Measurements from ENCODE around the gene IGFL3. TPM values are rescaled to one million over a fixed set of nuclear protein-coding genes. Genes with fewer than 3 reads are reported as not detected.
"Not testable (repeated sequence)": the region's sequence is repeated elsewhere in the genome, so short reads cannot be mapped to it uniquely, and the experiment has no call there.

The IGFL3 gene
- total and polyA plus RNA-seq, 3 experiments from 2014 or later, result not detected

DNA sequence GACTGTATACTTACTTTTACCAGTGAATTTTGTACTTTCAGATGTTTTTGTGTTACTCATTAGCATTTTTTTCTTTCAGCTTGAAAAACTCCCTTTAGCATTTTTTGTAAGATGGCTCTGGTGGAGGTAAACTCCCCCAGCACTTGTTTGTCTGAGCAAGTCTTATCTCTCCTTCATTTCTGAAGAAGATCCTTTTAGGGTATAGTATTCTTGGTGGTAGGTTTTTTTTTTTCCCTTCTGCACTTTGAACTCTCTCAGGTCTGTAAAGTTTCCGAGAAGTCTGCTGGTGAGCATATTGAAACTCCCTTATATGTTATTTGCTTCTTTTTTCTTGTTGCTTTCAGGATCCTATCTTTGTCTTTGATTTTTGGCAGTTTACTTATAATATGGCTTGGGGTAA, 35.1 kb downstream of the IGFL3 start:
- CTCF ChIA-PET, result no interaction called here

DNA sequence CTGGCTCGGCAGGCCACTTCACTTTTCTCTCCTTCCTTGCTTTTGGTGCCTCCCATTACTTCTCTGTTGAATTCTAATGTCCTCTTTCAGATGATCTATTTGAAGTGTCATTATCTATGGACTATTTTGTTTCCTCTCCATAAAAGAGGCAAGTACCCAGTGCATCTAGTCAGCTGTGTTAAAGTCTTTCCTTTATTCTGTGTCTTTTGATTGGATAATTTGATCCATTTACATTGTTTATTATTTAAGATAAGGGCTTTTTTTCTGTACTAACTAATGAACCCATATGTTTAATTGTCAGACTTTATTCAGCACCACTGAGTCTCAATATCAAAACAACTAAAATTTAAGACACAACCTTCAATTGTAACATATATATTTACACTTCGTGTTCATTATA, 36.4 kb downstream of the IGFL3 start:
- Mint-ChIP-seq H3K36me3 (peaks cover 0 to 17% (median 0%) of the 10 kb centered on the region in 3 donors), H3K9me3 (peaks cover 32 to 51% (median 46%) of the 10 kb centered on the region in 5 donors), H3K4me1 (no peaks in the 10 kb centered on the region), H3K4me3 (no peak overlapping the region), H3K27me3 (peaks cover 25 to 53% of the 10 kb centered on the region in 2 donors), H3K27ac (no peak overlapping the region)
- Histone ChIP-seq H3K27ac (ENCODE audit: low read depth, low read length) (no peak overlapping the region), H3K4me1 (ENCODE audit: insufficient read depth, low read length) (no peaks in the 10 kb centered on the region), H3K9me3 (ENCODE audit: low read length) (peaks cover 11% of the 10 kb centered on the region), H3K4me3 (ENCODE audit: low read length) (no peak overlapping the region), H3K36me3 (ENCODE audit: insufficient read depth, low read length) (no peaks in the 10 kb centered on the region), H3K27me3 (ENCODE audit: insufficient read depth, low read length, poor library complexity, severe bottlenecking) (no peaks in the 10 kb centered on the region)
- ChIA-PET POLR2A (no interaction called here), CTCF (no interaction called here)
- no peak for DNase-seq

More for the DNA sequence above, 35.1 kb downstream of the IGFL3 start:
- Histone ChIP-seq H3K4me1 (ENCODE audit: insufficient read depth, low read length) (no peaks in the 10 kb centered on the region), H3K36me3 (ENCODE audit: insufficient read depth, low read length) (no peaks in the 10 kb centered on the region), H3K9me3 (ENCODE audit: low read length) (peaks cover 11% of the 10 kb centered on the region), H3K4me3 (ENCODE audit: low read length) (no peak overlapping the region), H3K27ac (ENCODE audit: low read depth, low read length) (no peak overlapping the region), H3K27me3 (ENCODE audit: insufficient read depth, low read length, poor library complexity, severe bottlenecking) (no peaks in the 10 kb centered on the region)
- Mint-ChIP-seq H3K27ac (no peak overlapping the region), H3K36me3 (peaks cover 0 to 17% (median 0%) of the 10 kb centered on the region in 3 donors), H3K4me3 (no peak overlapping the region), H3K9me3 (peaks cover 31 to 48% (median 44%) of the 10 kb centered on the region in 5 donors), H3K27me3 (peaks cover 29 to 44% of the 10 kb centered on the region in 2 donors), H3K4me1 (no peaks in the 10 kb centered on the region)
- no peak for DNase-seq
- POLR2A ChIA-PET, result no interaction called here

DNA sequence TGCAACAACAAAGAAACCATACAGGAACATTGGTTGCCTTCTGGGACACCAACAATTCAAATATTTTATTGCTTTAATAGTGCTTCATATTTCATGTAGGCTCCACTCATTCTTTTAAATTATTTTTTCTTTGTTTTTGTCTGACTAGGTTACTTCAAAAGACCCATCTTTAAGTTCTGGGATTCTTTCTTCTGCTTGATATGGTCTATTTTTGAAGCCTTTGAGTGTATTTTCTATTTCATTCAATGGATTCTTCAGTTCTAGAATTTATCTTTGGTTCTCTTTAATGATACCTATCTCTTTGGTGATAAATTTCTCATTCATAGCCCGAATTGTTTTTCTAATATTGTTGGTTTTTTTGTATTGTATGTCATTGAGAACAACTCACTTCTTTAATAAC, 38.6 kb downstream of the IGFL3 start:
- H3K4me1 Mint-ChIP-seq, result no peaks in the 10 kb centered on the region
- no peaks in the 10 kb centered on the region for H3K4me1 ChIP-seq (ENCODE audit: insufficient read depth, low read length)
- peaks cover 39 to 71% of the 10 kb centered on the region in 2 donors for H3K27me3 Mint-ChIP-seq
- no peak overlapping the region for H3K27ac ChIP-seq (ENCODE audit: low read depth, low read length)
- no peak overlapping the region for H3K4me3 ChIP-seq (ENCODE audit: low read length)
- peaks cover 4% of the 10 kb centered on the region for H3K27me3 ChIP-seq (ENCODE audit: insufficient read depth, low read length, poor library complexity, severe bottlenecking)
- no peak overlapping the region for H3K4me3 Mint-ChIP-seq
- H3K27ac Mint-ChIP-seq, result no peak overlapping the region
- DNase-seq, result no peak
- peaks cover 32 to 51% (median 45%) of the 10 kb centered on the region in 5 donors for H3K9me3 Mint-ChIP-seq
- H3K36me3 Mint-ChIP-seq, result peaks cover 0 to 17% (median 0%) of the 10 kb centered on the region in 3 donors
- ChIA-PET POLR2A (no interaction called here), CTCF (no interaction called here)
- H3K36me3 ChIP-seq (ENCODE audit: insufficient read depth, low read length), result no peaks in the 10 kb centered on the region
- peaks cover 11% of the 10 kb centered on the region for H3K9me3 ChIP-seq (ENCODE audit: low read length)

DNA sequence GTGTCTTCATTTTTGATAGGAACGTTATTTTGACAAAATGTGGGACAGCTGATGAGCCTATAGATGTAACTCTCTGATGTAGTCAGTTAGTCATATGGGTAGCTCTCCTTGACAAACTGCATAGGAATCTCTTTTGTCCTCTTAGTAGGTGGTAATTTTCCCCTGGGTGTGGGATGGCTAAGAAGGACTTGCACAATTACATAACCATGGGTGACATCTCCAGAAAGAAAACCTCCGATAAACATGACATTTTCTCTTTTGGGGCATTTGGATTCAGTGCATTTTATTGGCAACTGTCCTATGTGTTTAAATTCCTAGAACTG, 41.8 kb downstream of the IGFL3 start:
- no peak overlapping the region for H3K27ac ChIP-seq (ENCODE audit: low read depth, low read length)
- H3K27me3 Mint-ChIP-seq, result peaks cover 46 to 77% of the 10 kb centered on the region in 2 donors
- CTCF ChIA-PET, result interaction anchor here (0.7 to 1.5 kb wide), 2 partner anchors 15 to 182 kb away, joined by 3 read pairs; no protein-coding TSS in a partner anchor
- no peak overlapping the region for H3K4me3 ChIP-seq (ENCODE audit: low read length)
- H3K36me3 Mint-ChIP-seq, result peaks cover 0 to 11% (median 0%) of the 10 kb centered on the region in 3 donors
- POLR2A ChIA-PET, result no interaction called here
- H3K9me3 Mint-ChIP-seq, result peaks cover 18 to 31% (median 28%) of the 10 kb centered on the region in 5 donors
- H3K4me1 Mint-ChIP-seq, result peaks cover 0 to 4% (median 0%) of the 10 kb centered on the region in 3 donors
- H3K4me1 ChIP-seq (ENCODE audit: insufficient read depth, low read length), result no peaks in the 10 kb centered on the region
- H3K36me3 ChIP-seq (ENCODE audit: insufficient read depth, low read length), result no peaks in the 10 kb centered on the region
- H3K27me3 ChIP-seq (ENCODE audit: insufficient read depth, low read length, poor library complexity, severe bottlenecking), result peaks cover 18% of the 10 kb centered on the region
- no peak for DNase-seq
- peaks cover 11% of the 10 kb centered on the region for H3K9me3 ChIP-seq (ENCODE audit: low read length)
- H3K27ac Mint-ChIP-seq, result no peak overlapping the region
- no peak overlapping the region for H3K4me3 Mint-ChIP-seq

DNA sequence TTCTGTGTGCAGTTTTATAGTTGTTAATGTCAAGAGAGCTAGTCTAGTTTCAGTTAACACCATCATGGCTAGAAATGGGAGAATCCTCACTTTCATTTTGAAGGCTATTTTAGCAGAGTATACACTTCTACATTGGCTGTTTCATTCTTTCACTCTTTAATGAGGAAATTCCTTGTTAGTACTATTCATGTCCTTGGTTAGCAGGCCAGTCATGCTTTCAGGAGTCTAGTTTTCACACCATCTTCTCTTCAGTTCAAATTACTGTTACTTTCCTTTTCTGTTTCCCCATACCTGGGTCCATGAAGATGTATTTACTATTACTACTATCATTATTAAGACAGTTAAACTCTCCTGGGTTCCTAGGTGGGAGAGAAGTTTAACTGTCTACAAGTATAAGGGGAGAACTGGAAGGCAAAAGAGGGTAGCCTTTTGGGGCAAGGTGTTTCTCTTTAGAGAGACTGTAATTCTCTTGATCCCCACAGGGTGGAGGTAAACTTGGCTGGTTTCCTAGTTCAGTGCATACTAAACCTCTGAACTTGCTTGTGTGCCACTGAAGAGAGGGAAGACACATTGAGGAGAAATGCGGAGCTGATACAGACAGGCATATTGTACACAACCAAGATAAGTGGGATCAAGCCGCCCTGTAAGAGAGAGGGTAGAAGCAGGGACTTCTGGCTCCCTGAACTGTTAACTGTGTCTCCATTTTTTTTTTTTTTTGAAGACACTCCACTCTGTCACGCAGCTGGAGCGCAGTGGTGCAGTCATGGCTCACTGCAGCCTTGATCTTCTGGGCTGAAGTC, 42.4 kb downstream of the IGFL3 start:
- no peak overlapping the region for H3K4me3 ChIP-seq (ENCODE audit: low read length)
- peaks cover 11% of the 10 kb centered on the region for H3K9me3 ChIP-seq (ENCODE audit: low read length)
- Mint-ChIP-seq H3K36me3 (peaks cover 0 to 11% (median 0%) of the 10 kb centered on the region in 3 donors), H3K27ac (no peak overlapping the region), H3K4me1 (peaks cover 0 to 6% (median 3%) of the 10 kb centered on the region in 3 donors), H3K4me3 (no peak overlapping the region), H3K9me3 (peaks cover 18 to 31% (median 28%) of the 10 kb centered on the region in 5 donors), H3K27me3 (peaks cover 47 to 82% of the 10 kb centered on the region in 2 donors)
- H3K27ac ChIP-seq (ENCODE audit: low read depth, low read length), result no peak overlapping the region
- peaks cover 23% of the 10 kb centered on the region for H3K27me3 ChIP-seq (ENCODE audit: insufficient read depth, low read length, poor library complexity, severe bottlenecking)
- ChIA-PET CTCF (interaction anchor here (0.7 to 1.5 kb wide), 2 partner anchors 15 to 183 kb away, joined by 3 read pairs; no protein-coding TSS in a partner anchor), POLR2A (no interaction called here)
- H3K4me1 ChIP-seq (ENCODE audit: insufficient read depth, low read length), result no peaks in the 10 kb centered on the region
- DNase-seq, result no peak
- no peaks in the 10 kb centered on the region for H3K36me3 ChIP-seq (ENCODE audit: insufficient read depth, low read length)

DNA sequence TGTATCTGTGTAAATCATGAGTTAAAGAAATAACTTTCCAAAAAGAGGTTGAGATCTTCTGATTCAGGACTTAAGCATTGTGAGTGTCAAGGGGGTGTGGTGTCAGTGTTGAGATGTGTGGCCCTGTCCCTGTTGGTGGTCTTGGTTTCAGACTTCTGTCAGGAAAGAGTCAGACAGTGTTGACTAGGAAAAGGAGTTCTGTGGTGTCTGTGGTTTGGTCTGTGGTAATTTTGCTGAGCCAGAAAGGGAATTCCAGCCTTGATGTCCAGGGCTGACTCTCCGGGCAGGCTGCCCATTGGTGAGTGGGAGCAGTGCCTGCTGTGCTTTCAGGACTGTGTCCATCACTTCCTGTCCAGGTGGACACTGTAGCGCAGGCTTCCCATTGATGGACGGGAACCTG, 43.9 kb downstream of the IGFL3 start:
- Mint-ChIP-seq H3K9me3 (peaks cover 5 to 19% (median 14%) of the 10 kb centered on the region in 5 donors), H3K27ac (no peak overlapping the region), H3K4me3 (no peak overlapping the region), H3K27me3 (peaks cover 56 to 93% of the 10 kb centered on the region in 2 donors), H3K4me1 (peaks cover 3 to 11% (median 8%) of the 10 kb centered on the region in 3 donors), H3K36me3 (peaks cover 0 to 4% (median 0%) of the 10 kb centered on the region in 3 donors)
- Histone ChIP-seq H3K4me3 (ENCODE audit: low read length) (no peak overlapping the region), H3K4me1 (ENCODE audit: insufficient read depth, low read length) (no peaks in the 10 kb centered on the region), H3K27me3 (ENCODE audit: insufficient read depth, low read length, poor library complexity, severe bottlenecking) (peaks cover 32% of the 10 kb centered on the region), H3K36me3 (ENCODE audit: insufficient read depth, low read length) (no peaks in the 10 kb centered on the region), H3K27ac (ENCODE audit: low read depth, low read length) (no peak overlapping the region), H3K9me3 (ENCODE audit: low read length) (peaks cover 3% of the 10 kb centered on the region)
- ChIA-PET CTCF (interaction anchor here (0.5 kb wide), 1 partner anchor 265 kb away, joined by 3 read pairs; no protein-coding TSS in a partner anchor), POLR2A (no interaction called here)
- DNase-seq, result no peak

DNA sequence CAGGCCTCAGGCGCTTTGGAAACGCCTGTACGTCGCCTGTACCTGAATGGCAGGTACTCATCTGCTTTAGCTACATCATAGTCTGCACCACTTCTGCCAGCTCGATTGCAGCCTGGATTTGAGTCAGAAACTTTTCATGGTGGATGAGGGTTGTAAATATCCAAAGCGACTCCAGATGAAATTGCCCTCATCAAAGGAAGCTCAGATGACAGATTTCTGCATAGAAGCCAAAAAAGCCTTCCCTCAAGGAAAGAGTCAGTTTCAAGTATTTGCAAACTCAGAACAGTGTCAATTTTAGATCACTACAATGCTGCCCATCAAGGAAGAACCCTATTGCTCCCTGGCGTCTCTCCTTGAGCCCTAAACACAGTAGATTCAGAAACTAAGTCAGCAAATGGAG, 44.9 kb downstream of the IGFL3 start:
- Histone ChIP-seq H3K27ac (ENCODE audit: low read depth, low read length) (no peak overlapping the region), H3K4me3 (ENCODE audit: low read length) (no peak overlapping the region), H3K27me3 (ENCODE audit: insufficient read depth, low read length, poor library complexity, severe bottlenecking) (peaks cover 36% of the 10 kb centered on the region), H3K4me1 (ENCODE audit: insufficient read depth, low read length) (no peaks in the 10 kb centered on the region), H3K36me3 (ENCODE audit: insufficient read depth, low read length) (no peaks in the 10 kb centered on the region), H3K9me3 (ENCODE audit: low read length) (no peaks in the 10 kb centered on the region)
- peaks cover 0 to 11% (median 5%) of the 10 kb centered on the region in 5 donors for H3K9me3 Mint-ChIP-seq
- H3K4me3 Mint-ChIP-seq, result no peak overlapping the region
- no peaks in the 10 kb centered on the region for H3K36me3 Mint-ChIP-seq
- H3K4me1 Mint-ChIP-seq, result peaks cover 3 to 11% (median 8%) of the 10 kb centered on the region in 3 donors
- POLR2A ChIA-PET, result no interaction called here
- peaks cover 52 to 95% of the 10 kb centered on the region in 2 donors for H3K27me3 Mint-ChIP-seq
- CTCF ChIA-PET, result no interaction called here
- no peak for DNase-seq
- no peak overlapping the region for H3K27ac Mint-ChIP-seq

DNA sequence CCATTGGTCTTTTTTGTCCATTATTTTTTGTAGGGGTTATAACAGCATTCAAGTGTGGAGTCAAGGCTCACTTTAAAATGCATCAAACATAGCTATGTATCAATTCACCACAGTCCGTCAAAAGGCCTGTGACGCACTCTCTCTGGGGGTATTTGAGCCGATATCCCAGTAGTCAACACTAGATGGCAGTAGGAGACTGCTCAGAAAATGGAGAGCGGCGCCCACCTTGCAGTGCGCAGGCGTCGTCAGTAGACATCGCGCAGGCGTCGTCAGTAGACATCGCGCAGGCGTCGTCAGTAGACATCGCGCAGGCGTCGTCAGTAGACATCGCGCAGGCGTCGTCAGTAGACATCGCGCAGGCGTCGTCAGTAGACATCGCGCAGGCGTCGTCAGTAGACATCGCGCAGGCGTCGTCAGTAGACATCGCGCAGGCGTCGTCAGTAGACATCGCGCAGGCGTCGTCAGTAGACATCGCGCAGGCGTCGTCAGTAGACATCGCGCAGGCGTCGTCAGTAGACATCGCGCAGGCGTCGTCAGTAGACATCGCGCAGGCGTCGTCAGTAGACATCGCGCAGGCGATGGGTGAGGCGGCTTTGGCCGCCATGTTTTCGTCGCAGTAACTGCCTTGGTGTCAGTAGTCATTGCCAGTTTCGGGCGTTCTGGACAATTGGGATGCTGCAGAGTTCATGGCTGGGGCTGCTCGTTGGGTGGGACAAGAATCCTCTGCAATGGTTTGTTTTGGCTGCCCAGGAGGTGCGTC, 45.7 kb downstream of the IGFL3 start:
- H3K4me3 Mint-ChIP-seq; POLR2A ChIA-PET; H3K36me3 ChIP-seq (ENCODE audit: insufficient read depth, low read length); H3K9me3 ChIP-seq (ENCODE audit: low read length); DNase-seq; H3K27ac ChIP-seq (ENCODE audit: low read depth, low read length); H3K27ac Mint-ChIP-seq; H3K36me3 Mint-ChIP-seq; H3K4me1 ChIP-seq (ENCODE audit: insufficient read depth, low read length); H3K4me3 ChIP-seq (ENCODE audit: low read length): not testable (repeated sequence)
- peaks cover 36% of the 10 kb centered on the region for H3K27me3 ChIP-seq (ENCODE audit: insufficient read depth, low read length, poor library complexity, severe bottlenecking)
- peaks cover 0 to 10% (median 2%) of the 10 kb centered on the region in 5 donors for H3K9me3 Mint-ChIP-seq
- peaks cover 3 to 11% (median 8%) of the 10 kb centered on the region in 3 donors for H3K4me1 Mint-ChIP-seq
- CTCF ChIA-PET, result interaction anchor here (0.7 kb wide), 1 partner anchor 185 kb away, joined by 3 read pairs; no protein-coding TSS in a partner anchor
- H3K27me3 Mint-ChIP-seq, result peaks cover 55 to 93% of the 10 kb centered on the region in 2 donors

Measured in CD8-positive, alpha-beta memory T cell (primary cell).